Fibroblast of peridontal ligament (primary cell): ENCODE results near the gene PCDHGA6.
A peak's percentile ranks its signal among the peaks of the same experiment; 100 is the strongest.
"Not testable (repeated sequence)": the region's sequence is repeated elsewhere in the genome, so short reads cannot be mapped to it uniquely, and the experiment has no call there.

Experiments used
- DNase-seq: peaks from one replicate; pipeline ENCODE4 v3.0.0-alpha.2; 2010; ENCODE audit errors: extremely low read depth

PCDHGA6 gene

DNA sequence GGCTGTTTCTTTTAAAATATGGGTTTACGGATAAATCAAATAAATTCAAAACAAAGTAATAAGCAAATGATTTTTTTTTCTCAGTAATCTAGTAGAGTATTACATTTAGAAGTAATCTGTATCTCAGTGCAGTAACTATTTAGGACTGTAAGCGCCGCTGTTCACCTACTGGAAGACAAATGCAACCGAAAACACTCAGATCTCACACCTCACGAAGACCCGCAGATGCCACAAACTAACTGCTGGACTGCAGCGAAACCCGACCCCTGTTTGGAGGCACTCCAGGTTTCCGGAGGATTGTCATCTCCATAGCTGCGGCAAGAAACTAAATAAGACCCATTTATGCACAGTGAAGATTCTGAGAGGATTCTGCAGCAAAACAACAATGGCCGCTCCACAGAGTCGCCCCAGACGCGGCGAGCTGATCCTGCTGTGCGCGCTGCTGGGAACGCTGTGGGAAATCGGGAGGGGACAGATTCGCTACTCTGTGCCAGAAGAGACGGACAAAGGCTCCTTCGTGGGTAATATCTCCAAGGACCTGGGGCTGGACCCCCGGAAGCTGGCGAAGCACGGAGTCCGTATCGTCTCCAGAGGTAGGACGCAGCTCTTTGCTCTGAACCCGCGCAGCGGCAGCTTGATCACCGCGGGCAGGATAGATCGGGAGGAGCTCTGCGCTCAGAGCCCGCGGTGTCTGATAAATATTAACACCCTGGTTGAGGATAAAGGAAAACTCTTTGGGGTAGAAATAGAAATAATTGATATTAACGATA lies 18.9 kb downstream of the PCDHGA6 start, which contains the start of gene PCDHGA8:
Gene PCDHGA8 (plus strand): TSS at position 205 of the 770 bp plus-strand sequence. CDS start 181 bp downstream, at position 386.
- DNase-seq, result no peak

DNA sequence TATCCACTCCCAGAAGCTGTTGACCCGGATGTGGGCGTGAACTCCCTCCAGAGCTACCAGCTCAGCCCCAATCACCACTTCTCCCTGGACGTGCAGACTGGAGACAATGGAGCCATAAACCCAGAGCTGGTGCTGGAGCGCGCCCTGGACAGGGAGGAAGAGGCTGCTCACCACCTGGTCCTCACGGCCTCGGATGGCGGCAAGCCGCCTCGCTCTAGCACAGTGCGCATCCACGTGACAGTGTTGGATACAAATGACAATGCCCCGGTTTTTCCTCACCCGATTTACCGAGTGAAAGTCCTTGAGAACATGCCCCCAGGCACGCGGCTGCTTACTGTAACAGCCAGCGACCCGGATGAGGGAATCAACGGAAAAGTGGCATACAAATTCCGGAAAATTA lies 19.6 kb downstream of the PCDHGA6 start:
- DNase-seq, result no peak

- DNase-seq, result not testable (repeated sequence)
Measured at GRCh38 chr5:141394401-141395187, 20.9 kb downstream of the PCDHGA6 start.

DNA sequence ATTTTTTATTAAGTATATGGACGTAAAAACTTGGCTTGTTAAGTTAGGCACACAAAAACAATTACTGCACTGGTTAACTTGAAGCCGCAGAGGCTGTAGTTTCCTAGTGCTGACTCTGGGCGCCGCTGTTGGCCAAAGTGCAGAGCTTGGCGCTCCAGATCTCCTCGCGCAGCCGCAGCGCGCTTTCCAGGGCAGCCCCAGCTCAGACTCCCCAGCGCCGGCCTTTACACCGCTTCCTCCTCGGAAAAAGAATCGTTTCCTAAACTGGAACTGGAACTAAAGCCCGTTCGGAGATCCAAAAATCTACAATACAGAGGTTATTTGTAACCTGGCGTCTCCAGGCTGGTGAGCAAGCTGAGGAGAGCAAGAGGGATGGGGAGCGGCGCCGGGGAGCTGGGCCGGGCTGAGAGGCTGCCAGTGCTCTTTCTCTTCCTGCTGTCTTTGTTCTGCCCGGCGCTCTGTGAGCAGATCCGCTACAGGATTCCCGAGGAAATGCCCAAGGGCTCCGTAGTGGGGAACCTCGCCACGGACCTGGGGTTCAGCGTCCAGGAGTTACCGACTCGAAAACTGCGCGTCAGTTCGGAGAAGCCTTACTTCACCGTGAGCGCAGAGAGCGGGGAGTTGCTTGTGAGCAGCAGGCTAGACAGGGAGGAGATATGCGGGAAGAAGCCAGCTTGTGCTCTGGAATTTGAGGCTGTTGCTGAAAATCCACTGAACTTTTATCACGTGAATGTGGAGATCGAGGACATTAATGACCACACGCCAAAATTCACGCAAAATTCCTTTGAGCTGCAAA lies 24.3 kb downstream of the PCDHGA6 start, which contains the start of gene PCDHGB5:
Gene PCDHGB5 (plus strand): TSS at position 192 of the 796 bp plus-strand sequence. CDS start 181 bp downstream, at position 373.
- DNase-seq, result peak; percentile 39

GRCh38 chr5:141398608-141399007 lies 24.9 kb downstream of the PCDHGA6 start:
- DNase-seq, result no peak

DNA sequence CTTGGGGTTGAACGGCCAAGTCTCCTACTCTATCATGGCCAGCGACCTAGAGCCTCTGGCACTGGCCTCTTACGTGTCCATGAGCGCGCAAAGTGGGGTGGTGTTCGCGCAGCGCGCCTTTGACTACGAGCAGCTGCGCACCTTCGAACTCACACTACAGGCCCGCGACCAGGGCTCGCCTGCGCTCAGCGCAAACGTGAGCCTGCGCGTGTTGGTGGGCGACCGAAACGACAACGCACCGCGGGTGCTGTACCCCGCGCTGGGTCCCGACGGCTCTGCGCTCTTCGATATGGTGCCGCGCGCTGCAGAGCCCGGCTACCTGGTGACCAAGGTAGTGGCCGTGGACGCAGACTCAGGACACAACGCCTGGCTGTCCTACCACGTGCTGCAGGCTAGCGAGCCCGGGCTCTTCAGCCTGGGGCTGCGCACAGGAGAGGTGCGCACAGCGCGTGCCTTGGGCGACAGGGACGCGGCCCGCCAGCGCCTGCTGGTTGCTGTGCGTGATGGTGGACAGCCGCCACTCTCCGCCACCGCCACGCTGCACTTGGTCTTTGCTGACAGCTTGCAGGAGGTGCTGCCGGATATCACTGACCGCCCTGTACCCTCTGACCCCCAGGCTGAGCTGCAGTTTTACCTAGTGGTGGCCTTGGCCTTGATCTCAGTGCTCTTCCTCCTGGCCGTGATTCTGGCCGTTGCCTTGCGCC lies 26.0 kb downstream of the PCDHGA6 start:
- DNase-seq, result no peak

GRCh38 chr5:141402553-141403243 lies 29.0 kb downstream of the PCDHGA6 start, which contains the start of gene PCDHGA9:
TSS of gene PCDHGA9 (plus strand) at chr5:141402778. CDS start at chr5:141402953, 175 bp downstream.
- peak; percentile 41 for DNase-seq

DNA sequence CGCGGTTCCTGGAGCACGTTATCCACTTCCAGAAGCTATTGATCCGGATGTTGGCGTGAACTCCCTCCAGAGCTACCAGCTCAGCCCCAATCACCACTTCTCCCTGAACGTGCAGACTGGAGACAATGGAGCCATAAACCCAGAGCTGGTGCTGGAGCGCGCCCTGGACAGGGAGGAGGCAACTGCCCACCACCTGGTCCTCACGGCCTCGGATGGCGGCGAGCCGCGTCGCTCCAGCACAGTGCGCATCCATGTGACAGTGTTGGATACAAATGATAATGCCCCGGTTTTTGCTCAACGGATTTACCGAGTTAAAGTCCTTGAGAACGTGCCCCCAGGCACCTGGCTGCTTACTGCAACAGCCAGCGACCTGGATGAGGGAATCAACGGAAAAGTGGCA lies 29.7 kb downstream of the PCDHGA6 start:
- no peak for DNase-seq

DNA sequence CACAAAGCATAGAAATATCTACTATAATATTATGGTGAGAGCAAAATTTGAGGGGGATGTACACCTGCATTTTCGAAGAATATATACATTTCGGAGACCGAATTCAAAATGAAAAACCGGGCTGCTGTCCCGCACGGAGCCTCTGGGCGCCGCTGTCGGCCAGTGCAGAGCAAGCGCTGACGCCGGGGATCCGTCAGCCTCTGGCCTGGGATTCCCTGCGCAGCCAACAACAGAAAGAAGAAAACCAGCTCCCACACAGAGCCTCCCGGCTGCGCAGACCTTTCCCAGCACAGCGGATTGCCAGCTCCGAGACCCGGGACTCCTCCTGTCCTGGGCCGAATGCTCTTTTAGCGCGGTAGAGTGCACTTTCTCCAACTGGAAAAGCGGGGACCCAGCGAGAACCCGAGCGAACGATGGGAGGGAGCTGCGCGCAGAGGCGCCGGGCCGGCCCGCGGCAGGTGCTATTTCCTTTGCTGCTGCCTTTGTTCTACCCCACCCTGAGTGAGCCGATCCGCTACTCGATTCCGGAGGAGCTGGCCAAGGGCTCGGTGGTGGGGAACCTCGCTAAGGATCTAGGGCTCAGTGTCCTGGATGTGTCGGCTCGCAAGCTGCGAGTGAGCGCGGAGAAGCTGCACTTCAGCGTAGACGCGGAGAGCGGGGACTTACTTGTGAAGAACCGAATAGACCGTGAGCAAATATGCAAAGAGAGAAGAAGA lies 34.3 kb downstream of the PCDHGA6 start, which contains the start of gene PCDHGB6:
Gene PCDHGB6 (plus strand): TSS at position 232 of the 716 bp plus-strand sequence. CDS start 182 bp downstream, at position 414.
- DNase-seq, result peak; percentile 34

GRCh38 chr5:141409598-141410306 lies 36.1 kb downstream of the PCDHGA6 start:
- no peak for DNase-seq

DNA sequence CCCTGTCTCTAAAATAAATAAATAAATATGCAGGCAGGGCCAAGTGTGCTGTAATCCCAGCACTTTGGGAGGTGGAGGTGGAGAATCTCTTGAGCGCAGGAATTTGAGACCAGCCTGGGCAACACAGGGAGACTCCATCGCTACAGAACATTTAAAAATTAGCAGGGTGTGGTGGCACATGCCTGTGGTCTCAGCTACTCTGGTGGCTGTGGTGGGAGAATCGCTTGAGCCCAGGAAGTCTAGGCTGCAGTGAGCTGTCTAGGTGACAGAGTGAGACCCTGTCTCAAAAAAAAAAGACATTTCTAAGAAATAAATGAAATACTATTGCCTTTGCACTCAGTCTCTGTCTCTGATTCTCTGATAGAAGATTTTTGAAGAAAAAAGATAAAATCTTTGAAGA lies 37.9 kb downstream of the PCDHGA6 start:
- no peak for DNase-seq

DNA sequence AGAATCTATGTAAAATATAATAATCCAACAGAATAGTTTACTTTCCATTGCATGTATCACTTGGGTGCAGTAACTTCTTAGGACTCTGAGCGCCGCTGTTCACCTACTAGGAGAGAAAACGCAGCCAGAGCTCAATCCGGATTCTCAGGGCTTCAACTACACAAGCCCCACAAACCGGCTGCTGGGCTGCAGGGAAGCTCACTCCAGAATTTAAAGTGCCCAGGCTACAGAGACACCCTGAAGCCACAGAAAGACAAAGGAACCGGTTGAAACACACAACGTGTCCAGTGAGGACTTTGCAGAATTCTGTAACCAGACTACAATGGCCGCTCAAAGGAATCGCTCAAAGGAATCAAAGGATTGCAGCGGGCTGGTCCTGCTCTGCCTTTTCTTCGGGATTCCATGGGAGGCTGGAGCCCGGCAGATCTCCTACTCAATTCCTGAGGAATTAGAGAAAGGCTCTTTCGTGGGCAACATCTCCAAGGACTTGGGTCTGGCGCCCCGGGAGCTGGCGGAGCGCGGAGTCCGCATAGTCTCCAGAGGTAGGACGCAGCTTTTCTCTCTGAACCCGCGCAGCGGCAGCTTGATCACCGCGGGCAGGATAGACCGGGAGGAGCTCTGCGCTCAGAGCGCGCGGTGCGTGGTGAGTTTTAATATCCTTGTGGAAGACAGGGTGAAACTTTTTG lies 39.3 kb downstream of the PCDHGA6 start, which contains the start of gene PCDHGA10:
Gene PCDHGA10 (plus strand): TSS at position 134 of the 686 bp plus-strand sequence. CDS start 189 bp downstream, at position 323.
- DNase-seq, result peak; percentile 84

DNA sequence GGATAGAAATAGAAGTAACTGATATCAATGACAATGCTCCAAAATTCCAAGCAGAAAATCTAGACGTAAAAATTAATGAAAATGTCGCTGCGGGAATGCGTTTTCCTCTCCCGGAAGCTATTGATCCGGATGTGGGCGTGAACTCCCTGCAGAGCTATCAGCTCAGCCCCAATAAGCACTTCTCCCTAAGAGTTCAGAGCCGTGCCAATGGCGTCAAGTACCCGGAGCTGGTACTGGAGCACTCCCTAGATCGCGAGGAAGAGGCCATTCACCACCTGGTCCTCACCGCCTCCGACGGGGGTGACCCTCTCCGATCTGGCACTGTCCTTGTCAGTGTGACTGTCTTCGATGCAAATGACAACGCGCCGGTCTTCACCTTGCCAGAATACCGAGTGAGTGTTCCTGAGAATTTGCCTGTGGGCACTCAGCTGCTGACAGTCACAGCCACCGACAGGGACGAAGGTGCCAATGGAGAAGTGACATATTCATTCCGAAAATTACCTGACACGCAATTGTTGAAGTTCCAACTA lies 39.9 kb downstream of the PCDHGA6 start:
- DNase-seq, result no peak

DNA sequence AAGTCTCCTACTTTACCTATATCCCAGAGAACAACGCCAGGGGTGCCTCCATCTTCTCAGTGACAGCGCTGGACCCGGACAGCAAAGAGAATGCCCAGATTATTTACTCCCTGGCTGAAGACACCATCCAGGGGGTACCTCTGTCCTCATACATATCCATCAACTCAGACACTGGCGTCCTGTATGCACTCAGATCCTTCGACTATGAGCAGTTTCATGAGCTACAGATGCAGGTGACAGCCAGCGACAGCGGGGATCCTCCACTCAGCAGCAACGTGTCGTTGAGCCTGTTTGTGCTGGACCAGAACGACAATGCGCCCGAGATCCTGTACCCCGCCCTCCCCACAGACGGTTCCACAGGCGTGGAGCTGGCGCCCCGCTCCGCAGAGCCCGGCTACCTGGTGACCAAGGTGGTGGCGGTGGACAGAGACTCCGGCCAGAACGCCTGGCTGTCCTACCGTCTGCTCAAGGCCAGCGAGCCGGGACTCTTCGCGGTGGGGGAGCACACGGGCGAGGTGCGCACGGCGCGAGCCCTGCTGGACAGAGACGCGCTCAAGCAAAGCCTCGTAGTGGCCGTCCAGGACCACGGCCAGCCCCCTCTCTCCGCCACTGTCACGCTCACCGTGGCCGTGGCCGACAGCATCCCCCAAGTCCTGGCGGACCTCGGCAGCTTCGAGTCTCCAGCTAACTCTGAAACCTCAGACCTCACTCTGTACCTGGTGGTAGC lies 41.0 kb downstream of the PCDHGA6 start:
- not testable (repeated sequence) for DNase-seq

DNA sequence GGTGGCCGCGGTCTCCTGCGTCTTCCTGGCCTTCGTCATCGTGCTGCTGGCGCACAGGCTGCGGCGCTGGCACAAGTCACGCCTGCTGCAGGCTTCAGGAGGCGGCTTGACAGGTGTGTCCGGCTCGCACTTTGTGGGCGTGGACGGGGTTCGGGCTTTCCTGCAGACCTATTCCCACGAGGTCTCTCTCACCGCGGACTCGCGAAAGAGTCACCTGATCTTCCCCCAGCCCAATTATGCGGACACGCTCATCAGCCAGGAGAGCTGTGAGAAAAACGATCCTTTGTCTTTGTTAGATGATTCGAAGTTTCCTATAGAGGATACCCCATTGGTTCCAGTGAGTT lies 41.6 kb downstream of the PCDHGA6 start:
- not testable (repeated sequence) for DNase-seq

- peak; percentile 76 for DNase-seq
Measured at GRCh38 chr5:141417494-141418172, 43.9 kb downstream of the PCDHGA6 start, which contains the start of gene PCDHGB7. TSS of gene PCDHGB7 (plus strand) at chr5:141417677. CDS start at chr5:141417860, 183 bp downstream.
